T-helper 2 cell treated with Interferon-gamma antibody and Interleukin-4, amounts not matched to agents 100 ng/mL and 5 ng/mL, for 36 hours (primary cell): ENCODE data around the gene FGD1. TPM values are rescaled to one million over a fixed set of nuclear protein-coding genes. Genes with fewer than 3 reads are reported as not detected.

Source experiments
- intact Hi-C: fragments of 100-400 bp; cut with micrococcal nuclease; formaldehyde crosslinking; loops from one replicate; pipeline ENCODE4 v1.15.1; 2023
- total RNA-seq: library from RNA; stranded (reverse); gene quantifications from 2 replicates; pipeline ENCODE4 v1.2.3, GENCODE V29; 2022

Gene FGD1
- total RNA-seq, 1 donor from 2014 or later, result not detected

DNA sequence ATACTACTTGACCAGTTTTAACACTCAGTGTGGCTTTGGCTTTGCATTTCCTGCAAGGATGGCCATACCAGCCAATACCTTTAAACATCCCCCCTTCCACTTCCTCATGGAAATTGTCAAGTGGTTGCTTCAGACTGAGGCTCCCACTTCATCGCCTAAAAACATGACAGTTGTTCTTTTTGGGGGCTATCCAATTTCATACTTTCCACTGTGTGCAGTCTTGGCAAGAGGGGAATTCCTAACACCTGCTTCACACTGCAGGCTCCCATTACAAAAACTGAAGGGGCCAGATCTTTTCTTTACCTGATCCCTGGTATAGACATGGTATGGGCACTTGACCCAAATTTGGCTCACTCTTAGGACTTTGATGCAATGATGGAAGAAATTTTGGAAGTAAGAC lies 84.3 kb downstream of the FGD1 start:
- intact Hi-C loops, result no loop called here

DNA sequence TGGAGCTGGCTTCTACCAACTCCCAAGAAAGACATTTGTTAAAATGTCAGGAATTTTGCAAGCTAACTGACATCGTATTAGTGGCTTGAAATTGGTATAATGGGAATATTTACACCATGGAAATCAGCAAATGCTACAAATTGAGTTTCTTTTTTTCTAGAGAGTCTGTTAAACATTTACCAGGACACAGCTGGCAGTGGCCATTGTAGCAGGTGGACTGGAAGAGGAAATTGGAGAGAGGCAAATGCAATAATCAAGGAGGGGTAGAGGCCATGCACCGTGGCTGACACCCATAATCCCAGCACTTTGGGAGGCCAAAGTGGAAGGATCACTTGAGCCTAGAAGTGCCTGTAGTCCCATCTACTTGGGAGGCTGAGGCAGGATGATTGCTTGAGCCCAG lies 88.8 kb downstream of the FGD1 start:
- intact Hi-C loops, result no loop called here

DNA sequence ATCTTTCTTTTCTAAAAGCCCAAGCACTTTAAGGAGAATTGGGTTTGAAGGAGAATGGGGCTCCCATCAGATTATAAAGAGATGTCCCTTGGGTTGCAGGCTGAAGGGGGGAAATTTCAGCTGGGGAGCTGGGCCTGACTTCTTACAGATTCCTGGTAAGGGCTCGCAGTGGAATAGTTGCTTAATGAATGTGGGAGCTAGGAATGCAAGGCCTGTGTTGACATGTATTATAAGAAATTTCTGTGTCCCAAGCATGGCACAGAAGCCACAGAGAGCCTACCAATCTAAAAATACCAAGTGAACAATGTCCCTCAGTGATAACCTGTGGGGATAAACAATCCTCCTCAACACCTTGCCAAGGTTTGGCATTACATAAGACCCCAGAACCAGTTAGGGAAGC lies 98.9 kb downstream of the FGD1 start:
- intact Hi-C loops, result no loop called here

Other genes with a start within 250 kb of the FGD1 start
- 0.20 TPM in 1 of 2 replicates, not detected in the other for gene WNK3, start 138.2 kb downstream of the FGD1 start, total RNA-seq
- gene TSR2, start 55.8 kb downstream of the FGD1 start, total RNA-seq, result 31.6 and 36.0 TPM in 2 replicates
- gene GNL3L, start 34.0 kb upstream of the FGD1 start, total RNA-seq, result 59.2 and 59.6 TPM in 2 replicates